Measurements from ENCODE around the gene ASIC5.

DNA sequence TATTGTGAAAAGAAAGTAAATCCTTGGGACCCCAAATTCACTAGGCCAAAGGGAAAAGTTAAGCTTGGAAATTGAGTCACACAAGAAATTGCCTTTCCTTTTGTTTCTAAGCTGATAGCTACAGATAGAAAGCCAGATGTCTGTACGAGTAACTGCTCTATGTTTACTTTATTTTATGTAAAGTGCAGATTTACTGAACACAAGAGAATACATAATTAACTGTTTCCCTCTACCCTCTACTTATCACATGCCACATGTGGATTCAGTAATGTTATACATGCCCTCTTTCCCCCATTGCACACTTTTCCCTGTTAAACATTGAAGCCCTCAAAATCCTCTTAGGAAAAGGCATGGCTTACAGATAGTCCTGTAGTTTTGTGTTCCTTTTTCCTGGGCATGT lies 21.0 kb upstream of the ASIC5 start:
- TF ChIP-seq, protein P1, sequence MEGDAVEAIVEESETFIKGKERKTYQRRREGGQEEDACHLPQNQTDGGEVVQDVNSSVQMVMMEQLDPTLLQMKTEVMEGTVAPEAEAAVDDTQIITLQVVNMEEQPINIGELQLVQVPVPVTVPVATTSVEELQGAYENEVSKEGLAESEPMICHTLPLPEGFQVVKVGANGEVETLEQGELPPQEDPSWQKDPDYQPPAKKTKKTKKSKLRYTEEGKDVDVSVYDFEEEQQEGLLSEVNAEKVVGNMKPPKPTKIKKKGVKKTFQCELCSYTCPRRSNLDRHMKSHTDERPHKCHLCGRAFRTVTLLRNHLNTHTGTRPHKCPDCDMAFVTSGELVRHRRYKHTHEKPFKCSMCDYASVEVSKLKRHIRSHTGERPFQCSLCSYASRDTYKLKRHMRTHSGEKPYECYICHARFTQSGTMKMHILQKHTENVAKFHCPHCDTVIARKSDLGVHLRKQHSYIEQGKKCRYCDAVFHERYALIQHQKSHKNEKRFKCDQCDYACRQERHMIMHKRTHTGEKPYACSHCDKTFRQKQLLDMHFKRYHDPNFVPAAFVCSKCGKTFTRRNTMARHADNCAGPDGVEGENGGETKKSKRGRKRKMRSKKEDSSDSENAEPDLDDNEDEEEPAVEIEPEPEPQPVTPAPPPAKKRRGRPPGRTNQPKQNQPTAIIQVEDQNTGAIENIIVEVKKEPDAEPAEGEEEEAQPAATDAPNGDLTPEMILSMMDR (IDR thresholded peaks at IDR 0.05), result no peak
- no peak for TF ChIP-seq ZFX (IDR thresholded peaks at IDR 0.05; ENCODE audit: borderline replicate concordance)
